ENCODE data around the gene RGS4. TPM values are rescaled to one million over a fixed set of nuclear protein-coding genes. Genes with fewer than 3 reads are reported as not detected.

Gene RGS4
- total RNA-seq, 2 donors from 2014 or later, result 0.37 to 1.9 TPM

DNA sequence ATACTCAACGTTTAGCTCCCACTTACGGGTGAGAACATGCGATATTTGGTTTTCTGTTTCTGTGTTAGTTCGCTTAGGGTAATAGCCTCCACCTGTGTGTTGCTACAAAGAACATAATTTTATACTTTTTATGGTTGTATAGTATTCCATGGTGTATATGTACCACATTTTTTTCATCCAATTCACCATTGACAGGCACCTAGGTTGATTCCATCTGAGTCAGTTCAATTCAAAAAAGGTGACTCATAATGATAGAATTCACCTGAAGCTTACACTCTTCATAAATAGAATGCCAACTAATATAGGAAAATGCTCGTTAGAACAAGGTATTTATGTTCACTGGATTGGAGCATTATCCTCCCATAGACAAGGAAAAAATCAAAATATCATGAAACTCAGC, 38.5 kb downstream of the RGS4 start:
- Histone ChIP-seq H3K9ac (ENCODE audit: low read depth in 2 of 2, low read length in 2 of 2) (no peak overlapping the region), H3K4me3 (no peak overlapping the region), H3K9me3 (no peaks in the 10 kb centered on the region), H3K4me1 (no peaks in the 10 kb centered on the region), H3K36me3 (no peaks in the 10 kb centered on the region), H3K27ac (no peak overlapping the region), H3K27me3 (no peaks in the 10 kb centered on the region)
- TF ChIP-seq, protein P1, sequence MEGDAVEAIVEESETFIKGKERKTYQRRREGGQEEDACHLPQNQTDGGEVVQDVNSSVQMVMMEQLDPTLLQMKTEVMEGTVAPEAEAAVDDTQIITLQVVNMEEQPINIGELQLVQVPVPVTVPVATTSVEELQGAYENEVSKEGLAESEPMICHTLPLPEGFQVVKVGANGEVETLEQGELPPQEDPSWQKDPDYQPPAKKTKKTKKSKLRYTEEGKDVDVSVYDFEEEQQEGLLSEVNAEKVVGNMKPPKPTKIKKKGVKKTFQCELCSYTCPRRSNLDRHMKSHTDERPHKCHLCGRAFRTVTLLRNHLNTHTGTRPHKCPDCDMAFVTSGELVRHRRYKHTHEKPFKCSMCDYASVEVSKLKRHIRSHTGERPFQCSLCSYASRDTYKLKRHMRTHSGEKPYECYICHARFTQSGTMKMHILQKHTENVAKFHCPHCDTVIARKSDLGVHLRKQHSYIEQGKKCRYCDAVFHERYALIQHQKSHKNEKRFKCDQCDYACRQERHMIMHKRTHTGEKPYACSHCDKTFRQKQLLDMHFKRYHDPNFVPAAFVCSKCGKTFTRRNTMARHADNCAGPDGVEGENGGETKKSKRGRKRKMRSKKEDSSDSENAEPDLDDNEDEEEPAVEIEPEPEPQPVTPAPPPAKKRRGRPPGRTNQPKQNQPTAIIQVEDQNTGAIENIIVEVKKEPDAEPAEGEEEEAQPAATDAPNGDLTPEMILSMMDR (IDR thresholded peaks at IDR 0.05), result no peak
- intact Hi-C loops (cut with DNase I), result no loop called here
- DNase-seq, result no peak

DNA sequence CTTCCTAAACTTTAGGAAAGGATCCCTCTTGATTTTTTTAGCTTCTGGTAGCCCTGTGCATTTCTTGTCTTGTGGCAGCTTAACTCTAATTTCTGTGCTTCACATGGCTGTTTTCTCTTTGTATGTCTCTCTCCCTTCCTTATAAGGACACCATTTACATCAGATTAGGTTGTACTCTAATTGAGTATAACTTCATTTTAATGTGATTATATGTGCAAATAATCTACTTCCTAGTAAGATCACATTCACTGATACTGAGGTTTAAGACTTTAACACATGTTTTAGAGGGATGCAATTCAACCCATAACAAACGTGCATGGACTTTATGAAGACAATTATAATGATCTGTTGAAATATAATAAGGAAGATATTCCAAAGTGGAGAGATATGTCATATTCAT, 46.7 kb downstream of the RGS4 start:
- no peak for DNase-seq
- TF ChIP-seq, protein P1 (IDR thresholded peaks at IDR 0.05), result no peak
- Histone ChIP-seq H3K36me3 (no peaks in the 10 kb centered on the region), H3K9ac (ENCODE audit: low read depth in 2 of 2, low read length in 2 of 2) (no peak overlapping the region), H3K27me3 (no peaks in the 10 kb centered on the region), H3K9me3 (no peaks in the 10 kb centered on the region), H3K4me3 (no peak overlapping the region), H3K4me1 (no peaks in the 10 kb centered on the region), H3K27ac (no peak overlapping the region)
- intact Hi-C loops (cut with DNase I), result no loop called here

DNA sequence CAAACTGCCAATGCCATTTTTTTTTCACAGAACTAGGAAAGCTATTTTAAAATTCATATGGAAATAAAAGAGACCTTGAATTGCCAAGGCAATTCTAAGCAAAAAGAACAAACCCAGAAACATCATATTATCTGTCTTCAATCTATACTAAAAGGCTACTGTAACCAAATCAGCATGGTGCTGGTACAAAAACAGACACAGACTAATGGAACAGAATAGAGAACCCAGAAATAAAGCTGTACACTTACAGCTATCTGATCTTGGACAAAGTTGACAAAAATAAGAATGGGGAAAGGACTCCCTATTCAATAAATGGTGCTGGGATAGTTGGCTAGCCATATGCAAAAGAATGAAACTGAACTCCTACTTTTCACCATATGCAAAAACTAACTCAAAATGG, 50.5 kb downstream of the RGS4 start:
- no peak overlapping the region for H3K4me3 ChIP-seq
- no peak for DNase-seq
- H3K9ac ChIP-seq (ENCODE audit: low read depth in 2 of 2, low read length in 2 of 2), result no peak overlapping the region
- TF ChIP-seq, protein P1 (IDR thresholded peaks at IDR 0.05), result no peak
- H3K4me1 ChIP-seq, result no peaks in the 10 kb centered on the region
- no peaks in the 10 kb centered on the region for H3K9me3 ChIP-seq
- intact Hi-C loops (cut with DNase I), result no loop called here
- H3K36me3 ChIP-seq, result no peaks in the 10 kb centered on the region
- H3K27ac ChIP-seq, result no peak overlapping the region
- H3K27me3 ChIP-seq, result no peaks in the 10 kb centered on the region

- no peaks in the 10 kb centered on the region for H3K36me3 ChIP-seq
- H3K4me1 ChIP-seq, result no peaks in the 10 kb centered on the region
- H3K4me3 ChIP-seq, result no peak overlapping the region
- no peak for DNase-seq
- H3K27me3 ChIP-seq, result no peaks in the 10 kb centered on the region
- H3K9me3 ChIP-seq, result no peaks in the 10 kb centered on the region
- H3K9ac ChIP-seq (ENCODE audit: low read depth in 2 of 2, low read length in 2 of 2), result no peak overlapping the region
- TF ChIP-seq, protein P1 (IDR thresholded peaks at IDR 0.05), result no peak
- intact Hi-C loops (cut with DNase I), result no loop called here
- no peak overlapping the region for H3K27ac ChIP-seq
Observed at GRCh38 chr1:163120372-163120771, 51.2 kb downstream of the RGS4 start.

DNA sequence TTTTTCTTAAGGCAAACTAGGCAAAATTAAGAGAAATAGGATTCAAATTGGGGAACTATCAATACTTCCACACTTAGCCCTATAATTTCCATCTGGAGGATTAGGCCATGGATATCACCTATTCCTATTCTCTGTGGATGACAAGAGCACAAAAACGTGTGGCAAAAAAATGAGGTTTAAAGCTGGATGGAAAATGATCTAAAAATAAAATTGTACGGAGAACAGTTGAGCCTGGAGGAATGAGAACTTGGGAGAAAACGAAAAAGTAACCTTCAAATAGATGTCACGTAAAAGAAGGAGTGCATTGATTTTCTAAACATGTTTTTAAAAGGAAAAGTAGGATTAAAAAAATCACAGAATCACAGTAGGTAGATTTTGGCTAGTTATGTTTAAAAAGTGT, 55.7 kb downstream of the RGS4 start:
- no peaks in the 10 kb centered on the region for H3K36me3 ChIP-seq
- TF ChIP-seq, protein P1 (IDR thresholded peaks at IDR 0.05), result no peak
- H3K4me1 ChIP-seq, result no peaks in the 10 kb centered on the region
- H3K27me3 ChIP-seq, result no peaks in the 10 kb centered on the region
- no peak overlapping the region for H3K9ac ChIP-seq (ENCODE audit: low read depth in 2 of 2, low read length in 2 of 2)
- no peak overlapping the region for H3K27ac ChIP-seq
- DNase-seq, result no peak
- no peaks in the 10 kb centered on the region for H3K9me3 ChIP-seq
- H3K4me3 ChIP-seq, result no peak overlapping the region
- intact Hi-C loops (cut with DNase I), result no loop called here

Other genes with a start within 250 kb of the RGS4 start
- not detected for gene CCDC190, start 208.2 kb upstream of the RGS4 start, total RNA-seq
- 10 to 100 TPM; 10.8 to 41.7 TPM for gene RGS5, start 133.6 kb downstream of the RGS4 start, total RNA-seq